GM23338 (cell line): Measurements from ENCODE around the gene ART1. TPM values are rescaled to one million over a fixed set of nuclear protein-coding genes. Genes with fewer than 3 reads are reported as not detected.

Experiments used
- CREB1 ChIP-seq: fragments of 250-450 bp; sonication (Bioruptor Pico); IDR thresholded peaks from 2 replicates; pipeline ENCODE4 v1.5.0; 2020; ENCODE audit warnings: low read depth, mild to moderate bottlenecking, moderate library complexity
- ETS1 ChIP-seq: IDR thresholded peaks from 2 replicates; pipeline ENCODE4 v1.6.1; 2016; ENCODE audit warnings: antibody characterized with exemption
- EZH2 ChIP-seq: fragments of 200-600 bp; sonication (generic); IDR thresholded peaks from one replicate; pipeline ENCODE4 v1.8.0; 2017; ENCODE audit warnings: antibody characterized with exemption, mild to moderate bottlenecking, low read depth; ENCODE audit not compliant: unreplicated experiment
- JUNB ChIP-seq: IDR thresholded peaks from one replicate; pipeline ENCODE4 v1.6.1; 2016; ENCODE audit warnings: antibody characterized with exemption; ENCODE audit not compliant: unreplicated experiment
- NANOG ChIP-seq: IDR thresholded peaks from 2 replicates; pipeline ENCODE4 v1.6.1; 2016; ENCODE audit warnings: antibody characterized with exemption, borderline replicate concordance
- POLR2AphosphoS5 ChIP-seq: IDR thresholded peaks from 2 replicates; pipeline ENCODE4 v1.6.1; 2016; ENCODE audit warnings: antibody characterized with exemption, low read depth
- STAT1 ChIP-seq: IDR thresholded peaks from one replicate; pipeline ENCODE4 v1.6.1; 2016; ENCODE audit warnings: antibody characterized with exemption; ENCODE audit not compliant: unreplicated experiment
- ZNF114 ChIP-seq: fragments of 250-450 bp; sonication (Bioruptor Pico); IDR thresholded peaks from 2 replicates; pipeline ENCODE4 v1.5.0; 2020; ENCODE audit warnings: mild to moderate bottlenecking, moderate library complexity
- ZNF331 ChIP-seq: fragments of 250-450 bp; sonication (Bioruptor Pico); IDR thresholded peaks from 2 replicates; pipeline ENCODE4 v1.5.0; 2020; ENCODE audit warnings: low read depth, mild to moderate bottlenecking, moderate library complexity
- ZNF462 ChIP-seq: fragments of 250-450 bp; sonication (Bioruptor Pico); IDR thresholded peaks from 2 replicates; pipeline ENCODE4 v1.5.0; 2020; ENCODE audit warnings: mild to moderate bottlenecking, moderate library complexity
- polyA plus RNA-seq: library from polyadenylated mRNA; unstranded; fragments of >200 nt; fragmentation: Nextera tagmentation; extraction: Ambion mirVana; gene quantifications from 2 replicates; pipeline ENCODE4 v1.2.1, GENCODE V29; 2016
- total RNA-seq: library from RNA; depleted of rRNA; stranded (reverse); fragments of >200 nt; shearing (Covaris generic); gene quantifications from 2 replicates; pipeline ENCODE4 v1.2.3, GENCODE V29; 2014

Gene ART1
- total and polyA plus RNA-seq, 2 experiments from 2014 or later = not detected

GRCh38 chr11:3623121-3623520, 21.8 kb upstream of the ART1 start (continued):
- TF ChIP-seq ZNF462 (no peak), EZH2 (no peak), JUNB (no peak), CREB1 (CRISPR knock-in tag) (no peak), POLR2AphosphoS5 (no peak), STAT1 (no peak), ZNF331 (CRISPR knock-in tag) (no peak), ETS1 (no peak), NANOG (no peak), ZNF114 (no peak)
